ENCODE data around the gene RAET1L.
"Not testable (repeated sequence)": the region's sequence is repeated elsewhere in the genome, so short reads cannot be mapped to it uniquely, and the experiment has no call there.

The RAET1L gene

DNA sequence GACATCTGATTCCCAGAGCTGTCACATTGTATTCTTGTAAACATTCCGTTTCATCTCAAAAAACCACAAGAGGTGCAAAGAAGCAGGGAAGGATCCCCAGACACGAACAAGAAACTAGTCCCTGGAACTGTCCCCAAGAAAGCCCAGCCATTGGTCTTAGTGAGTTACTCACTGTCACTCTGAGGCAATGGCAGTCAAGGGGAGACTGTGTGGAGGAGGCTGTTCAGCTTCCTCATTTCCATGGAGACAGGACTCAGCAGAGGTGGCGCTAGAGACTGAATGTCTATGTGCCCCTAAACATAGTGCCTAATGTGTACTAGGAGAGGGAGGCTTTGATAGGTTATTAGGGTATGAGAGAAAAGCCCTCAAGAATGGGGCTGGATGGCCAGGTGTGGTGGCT, 50.5 kb downstream of the RAET1L start:
- no CpG with 5 or more reads among the region's 3 CpGs for WGBS, 2 donors (ENCODE audit: extremely low coverage in 2 of 2, insufficient read length in 2 of 2, insufficient replicate concordance in 1 of 2)
- Histone ChIP-seq H3K4me1 (ENCODE audit: control insufficient read depth in 2 of 2, insufficient read depth in 1 of 2, low read depth in 1 of 2, low read length in 2 of 2) (no peaks in the 10 kb centered on the region), H3K36me3 (replicated peaks in 1 of 2; ENCODE audit: control insufficient read depth in 2 of 2, insufficient read depth in 2 of 2, low read length in 2 of 2) (no peaks in the 10 kb centered on the region), H4K91ac (ENCODE audit: low read depth, low read length, poor library complexity) (no peak overlapping the region), H3K23ac (ENCODE audit: low read depth, low read length, poor library complexity) (no peak overlapping the region), H2BK120ac (ENCODE audit: low read depth, low read length) (no peak overlapping the region), H3K79me1 (ENCODE audit: low read depth, low read length) (no peaks in the 10 kb centered on the region), H3K18ac (ENCODE audit: low read length) (no peak overlapping the region), H3K9ac (ENCODE audit: low read depth, low read length, poor library complexity) (no peak overlapping the region), H3K27me3 (ENCODE audit: control insufficient read depth in 3 of 3, insufficient read depth in 3 of 3, low read depth in 1 of 3, low read length in 3 of 3) (peaks cover 0 to 64% (median 31%) of the 10 kb centered on the region in 3 experiments), H2AFZ (ENCODE audit: low read length) (no peak overlapping the region), H2BK15ac (ENCODE audit: low read length) (no peak overlapping the region), H3K4me3 (ENCODE audit: low read length in 2 of 2) (no peak overlapping the region), H2BK12ac (ENCODE audit: low read length) (no peak overlapping the region), H2BK5ac (ENCODE audit: low read length) (no peak overlapping the region), H4K8ac (ENCODE audit: low read depth, low read length) (no peak overlapping the region), H2AK5ac (ENCODE audit: low read depth, low read length) (no peak overlapping the region), H3K4ac (ENCODE audit: low read length) (no peak overlapping the region), H3K14ac (ENCODE audit: low read length) (no peak overlapping the region), H3K4me2 (ENCODE audit: insufficient read depth, low read length, poor library complexity, severe bottlenecking) (no peak overlapping the region), H3K9me3 (replicated peaks in 1 of 2; ENCODE audit: control insufficient read depth in 2 of 2, insufficient read depth in 1 of 2, low read depth in 1 of 2, low read length in 2 of 2) (no peaks in the 10 kb centered on the region), H3K27ac (replicated peaks; ENCODE audit: low read length) (no peak overlapping the region)
- DNase-seq (ENCODE audit: low spot score) = no peak

- H4K91ac ChIP-seq (ENCODE audit: low read depth, low read length, poor library complexity); H3K23ac ChIP-seq (ENCODE audit: low read depth, low read length, poor library complexity); H3K27ac ChIP-seq (replicated peaks; ENCODE audit: low read length); DNase-seq (ENCODE audit: low spot score); H3K14ac ChIP-seq (ENCODE audit: low read length); H2BK5ac ChIP-seq (ENCODE audit: low read length); H3K4ac ChIP-seq (ENCODE audit: low read length); H3K9ac ChIP-seq (ENCODE audit: low read depth, low read length, poor library complexity); H2BK12ac ChIP-seq (ENCODE audit: low read length); H4K8ac ChIP-seq (ENCODE audit: low read depth, low read length); H3K4me1 ChIP-seq (ENCODE audit: control insufficient read depth in 2 of 2, insufficient read depth in 1 of 2, low read depth in 1 of 2, low read length in 2 of 2); H3K36me3 ChIP-seq (replicated peaks in 1 of 2; ENCODE audit: control insufficient read depth in 2 of 2, insufficient read depth in 2 of 2, low read length in 2 of 2); H2BK120ac ChIP-seq (ENCODE audit: low read depth, low read length); H2AFZ ChIP-seq (ENCODE audit: low read length); H3K18ac ChIP-seq (ENCODE audit: low read length); H3K9me3 ChIP-seq (replicated peaks in 1 of 2; ENCODE audit: control insufficient read depth in 2 of 2, insufficient read depth in 1 of 2, low read depth in 1 of 2, low read length in 2 of 2); H2AK5ac ChIP-seq (ENCODE audit: low read depth, low read length); H3K4me2 ChIP-seq (ENCODE audit: insufficient read depth, low read length, poor library complexity, severe bottlenecking); H3K4me3 ChIP-seq (ENCODE audit: low read length in 2 of 2); H2BK15ac ChIP-seq (ENCODE audit: low read length); H3K79me1 ChIP-seq (ENCODE audit: low read depth, low read length): not testable (repeated sequence)
- peaks cover 0 to 64% (median 34%) of the 10 kb centered on the region in 3 experiments for H3K27me3 ChIP-seq (ENCODE audit: control insufficient read depth in 3 of 3, insufficient read depth in 3 of 3, low read depth in 1 of 3, low read length in 3 of 3)
- no CpG with 5 or more reads among the region's 6 CpGs for WGBS, 2 donors (ENCODE audit: extremely low coverage in 2 of 2, insufficient read length in 2 of 2, insufficient replicate concordance in 1 of 2)
Observed at GRCh38 chr6:149974394-149974793, 50.9 kb downstream of the RAET1L start.

DNA sequence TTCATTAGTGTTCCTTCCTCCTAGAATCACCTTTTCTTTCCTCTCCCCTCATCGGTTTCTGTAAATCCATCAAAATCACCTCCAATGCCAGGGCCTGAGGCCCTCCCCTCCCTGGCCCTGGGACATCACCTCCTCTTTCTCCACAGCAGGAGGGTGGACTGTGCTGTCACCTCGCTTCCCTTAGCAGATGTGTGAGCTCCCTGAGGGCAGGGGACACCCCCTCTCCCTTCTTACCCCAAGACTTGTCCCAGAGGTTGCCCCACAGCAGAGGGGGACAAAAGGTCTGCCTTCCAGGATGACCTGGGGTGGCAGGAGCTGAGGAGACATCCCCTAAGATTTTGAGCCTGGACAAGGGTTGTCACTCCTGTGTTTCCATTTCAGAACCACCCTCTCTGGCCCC, 55.7 kb downstream of the RAET1L start:
- peaks cover 7 to 61% (median 40%) of the 10 kb centered on the region in 3 experiments for H3K27me3 ChIP-seq (ENCODE audit: control insufficient read depth in 3 of 3, insufficient read depth in 3 of 3, low read depth in 1 of 3, low read length in 3 of 3)

DNA sequence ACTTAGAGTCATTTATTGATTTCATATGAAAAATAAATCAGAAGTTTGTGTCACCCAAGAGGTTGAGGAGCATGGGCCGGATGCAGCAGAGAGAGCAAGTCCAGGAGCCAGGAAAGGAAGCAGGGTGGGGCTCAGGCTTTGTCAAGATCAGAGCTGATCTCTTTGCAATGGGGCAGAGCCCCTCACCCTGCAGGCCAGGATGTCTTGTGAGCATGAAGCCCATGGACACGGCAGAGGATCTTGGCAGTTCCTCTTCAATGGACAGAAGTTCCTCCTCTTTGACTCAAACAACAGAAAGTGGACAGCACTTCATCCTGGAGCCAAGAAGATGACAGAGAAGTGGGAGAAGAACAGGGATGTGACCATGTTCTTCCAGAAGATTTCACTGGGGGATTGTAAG, 56.4 kb downstream of the RAET1L start:
- H3K9ac ChIP-seq (ENCODE audit: low read depth, low read length, poor library complexity); H3K18ac ChIP-seq (ENCODE audit: low read length); H3K4ac ChIP-seq (ENCODE audit: low read length); H4K8ac ChIP-seq (ENCODE audit: low read depth, low read length); H3K4me3 ChIP-seq (ENCODE audit: low read length in 2 of 2); H3K23ac ChIP-seq (ENCODE audit: low read depth, low read length, poor library complexity); H2BK12ac ChIP-seq (ENCODE audit: low read length); DNase-seq (ENCODE audit: low spot score); H3K4me2 ChIP-seq (ENCODE audit: insufficient read depth, low read length, poor library complexity, severe bottlenecking); H2BK15ac ChIP-seq (ENCODE audit: low read length); H4K91ac ChIP-seq (ENCODE audit: low read depth, low read length, poor library complexity); H2AFZ ChIP-seq (ENCODE audit: low read length); H2AK5ac ChIP-seq (ENCODE audit: low read depth, low read length); H2BK120ac ChIP-seq (ENCODE audit: low read depth, low read length); H2BK5ac ChIP-seq (ENCODE audit: low read length); H3K36me3 ChIP-seq (replicated peaks in 1 of 2; ENCODE audit: control insufficient read depth in 2 of 2, insufficient read depth in 2 of 2, low read length in 2 of 2); H3K14ac ChIP-seq (ENCODE audit: low read length); H3K4me1 ChIP-seq (ENCODE audit: control insufficient read depth in 2 of 2, insufficient read depth in 1 of 2, low read depth in 1 of 2, low read length in 2 of 2); H3K27ac ChIP-seq (replicated peaks; ENCODE audit: low read length); H3K9me3 ChIP-seq (replicated peaks in 1 of 2; ENCODE audit: control insufficient read depth in 2 of 2, insufficient read depth in 1 of 2, low read depth in 1 of 2, low read length in 2 of 2); H3K79me1 ChIP-seq (ENCODE audit: low read depth, low read length): not testable (repeated sequence)
- H3K27me3 ChIP-seq (ENCODE audit: control insufficient read depth in 3 of 3, insufficient read depth in 3 of 3, low read depth in 1 of 3, low read length in 3 of 3) = peaks cover 15 to 64% (median 46%) of the 10 kb centered on the region in 3 experiments
- no CpG with 5 or more reads among the region's 2 CpGs for WGBS, 2 donors (ENCODE audit: extremely low coverage in 2 of 2, insufficient read length in 2 of 2, insufficient replicate concordance in 1 of 2)

More for the DNA sequence above, 55.7 kb downstream of the RAET1L start:
- Histone ChIP-seq H2BK120ac (ENCODE audit: low read depth, low read length) (no peak overlapping the region), H3K4me2 (ENCODE audit: insufficient read depth, low read length, poor library complexity, severe bottlenecking) (no peak overlapping the region), H2AFZ (ENCODE audit: low read length) (no peak overlapping the region), H3K79me1 (ENCODE audit: low read depth, low read length) (no peaks in the 10 kb centered on the region), H3K9ac (ENCODE audit: low read depth, low read length, poor library complexity) (no peak overlapping the region), H3K27ac (replicated peaks; ENCODE audit: low read length) (no peak overlapping the region), H2BK5ac (ENCODE audit: low read length) (no peak overlapping the region), H3K18ac (ENCODE audit: low read length) (no peak overlapping the region), H4K91ac (ENCODE audit: low read depth, low read length, poor library complexity) (no peak overlapping the region), H3K9me3 (replicated peaks in 1 of 2; ENCODE audit: control insufficient read depth in 2 of 2, insufficient read depth in 1 of 2, low read depth in 1 of 2, low read length in 2 of 2) (no peaks in the 10 kb centered on the region), H3K4ac (ENCODE audit: low read length) (no peak overlapping the region), H2AK5ac (ENCODE audit: low read depth, low read length) (no peak overlapping the region), H2BK12ac (ENCODE audit: low read length) (no peak overlapping the region), H3K23ac (ENCODE audit: low read depth, low read length, poor library complexity) (no peak overlapping the region), H3K14ac (ENCODE audit: low read length) (no peak overlapping the region), H4K8ac (ENCODE audit: low read depth, low read length) (no peak overlapping the region), H3K36me3 (replicated peaks in 1 of 2; ENCODE audit: control insufficient read depth in 2 of 2, insufficient read depth in 2 of 2, low read length in 2 of 2) (no peaks in the 10 kb centered on the region), H3K4me1 (ENCODE audit: control insufficient read depth in 2 of 2, insufficient read depth in 1 of 2, low read depth in 1 of 2, low read length in 2 of 2) (peaks cover 4 to 8% of the 10 kb centered on the region in 2 donors), H3K4me3 (ENCODE audit: low read length in 2 of 2) (no peak overlapping the region), H2BK15ac (ENCODE audit: low read length) (no peak overlapping the region)
- no peak for DNase-seq (ENCODE audit: low spot score)
- whole genome bisulfite sequencing, 2 donors (ENCODE audit: extremely low coverage in 2 of 2, insufficient read length in 2 of 2, insufficient replicate concordance in 1 of 2) = no CpG with 5 or more reads among the region's 2 CpGs
